ENCODE results near the gene CWC27.
A peak's percentile ranks its signal among the peaks of the same experiment; 100 is the strongest.

CWC27 gene

GRCh38 chr5:65020492-65020891 is 251.8 kb downstream of the CWC27 start:
- DNase-seq (ENCODE audit: low read depth), result no peak
- TF ChIP-seq, protein P1, sequence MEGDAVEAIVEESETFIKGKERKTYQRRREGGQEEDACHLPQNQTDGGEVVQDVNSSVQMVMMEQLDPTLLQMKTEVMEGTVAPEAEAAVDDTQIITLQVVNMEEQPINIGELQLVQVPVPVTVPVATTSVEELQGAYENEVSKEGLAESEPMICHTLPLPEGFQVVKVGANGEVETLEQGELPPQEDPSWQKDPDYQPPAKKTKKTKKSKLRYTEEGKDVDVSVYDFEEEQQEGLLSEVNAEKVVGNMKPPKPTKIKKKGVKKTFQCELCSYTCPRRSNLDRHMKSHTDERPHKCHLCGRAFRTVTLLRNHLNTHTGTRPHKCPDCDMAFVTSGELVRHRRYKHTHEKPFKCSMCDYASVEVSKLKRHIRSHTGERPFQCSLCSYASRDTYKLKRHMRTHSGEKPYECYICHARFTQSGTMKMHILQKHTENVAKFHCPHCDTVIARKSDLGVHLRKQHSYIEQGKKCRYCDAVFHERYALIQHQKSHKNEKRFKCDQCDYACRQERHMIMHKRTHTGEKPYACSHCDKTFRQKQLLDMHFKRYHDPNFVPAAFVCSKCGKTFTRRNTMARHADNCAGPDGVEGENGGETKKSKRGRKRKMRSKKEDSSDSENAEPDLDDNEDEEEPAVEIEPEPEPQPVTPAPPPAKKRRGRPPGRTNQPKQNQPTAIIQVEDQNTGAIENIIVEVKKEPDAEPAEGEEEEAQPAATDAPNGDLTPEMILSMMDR (IDR thresholded peaks at IDR 0.05; ENCODE audit: insufficient read depth, low read depth, low read length, missing control alignments), result no peak
- H3K4me3 ChIP-seq (ENCODE audit: low read depth, low read length), result no peak overlapping the region

DNA sequence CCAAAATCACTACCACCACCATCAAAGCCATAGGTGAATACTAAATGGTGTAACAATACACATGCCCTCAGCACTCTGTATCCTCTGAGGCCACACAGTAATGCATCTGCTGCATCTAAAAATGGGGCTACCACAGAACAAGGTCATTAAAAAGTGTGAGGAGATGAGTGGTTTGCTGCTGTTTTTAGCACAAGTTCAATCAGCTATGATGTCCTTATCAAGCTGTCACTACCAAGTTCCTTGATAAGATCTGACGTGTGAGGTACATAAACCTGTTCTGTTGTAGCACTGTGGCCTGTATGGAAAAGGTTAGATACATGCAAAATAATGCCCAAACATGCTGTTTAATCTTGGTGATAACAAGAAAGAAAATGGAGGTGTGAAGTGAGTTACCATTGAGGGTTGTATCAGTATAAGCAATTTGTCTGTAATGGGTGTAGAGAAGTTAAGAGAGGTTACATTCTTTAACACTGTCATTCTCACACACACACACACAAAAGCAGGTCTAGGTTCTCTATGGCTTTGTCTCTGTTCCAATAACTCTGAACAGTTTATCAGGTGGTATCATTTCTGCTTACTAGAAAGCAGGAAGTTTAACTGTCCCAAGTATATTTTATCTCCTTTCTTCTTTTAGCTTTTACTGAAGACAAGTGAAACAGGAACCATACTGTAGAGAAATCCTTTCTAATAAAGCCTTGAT is 252.9 kb downstream of the CWC27 start:
- H3K4me3 ChIP-seq (ENCODE audit: low read depth, low read length), result no peak overlapping the region
- TF ChIP-seq, protein P1 (IDR thresholded peaks at IDR 0.05; ENCODE audit: insufficient read depth, low read depth, low read length, missing control alignments), result no peak
- peak; percentile 28 for DNase-seq (ENCODE audit: low read depth)

DNA sequence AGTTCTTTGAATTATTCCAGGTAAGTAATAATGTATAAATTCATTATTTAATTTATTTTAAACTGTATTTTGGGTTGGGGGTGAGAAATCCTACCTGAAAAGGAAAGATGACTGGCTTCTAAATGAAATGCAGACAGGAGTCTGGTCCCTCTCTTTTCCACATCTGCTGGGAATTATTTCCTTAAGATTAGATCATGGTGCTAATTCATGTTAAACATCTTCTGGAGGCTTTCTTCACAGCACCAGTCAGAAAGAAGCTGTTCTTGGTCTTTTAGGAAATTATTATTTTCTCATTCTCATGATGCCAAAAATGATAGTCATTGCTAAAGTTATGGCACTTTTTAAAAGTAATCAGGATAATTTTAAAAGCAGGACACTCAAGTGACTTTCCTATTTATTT is 254.2 kb downstream of the CWC27 start:
- TF ChIP-seq, protein P1 (IDR thresholded peaks at IDR 0.05; ENCODE audit: insufficient read depth, low read depth, low read length, missing control alignments), result no peak
- H3K4me3 ChIP-seq (ENCODE audit: low read depth, low read length), result no peak overlapping the region
- DNase-seq (ENCODE audit: low read depth), result no peak

DNA sequence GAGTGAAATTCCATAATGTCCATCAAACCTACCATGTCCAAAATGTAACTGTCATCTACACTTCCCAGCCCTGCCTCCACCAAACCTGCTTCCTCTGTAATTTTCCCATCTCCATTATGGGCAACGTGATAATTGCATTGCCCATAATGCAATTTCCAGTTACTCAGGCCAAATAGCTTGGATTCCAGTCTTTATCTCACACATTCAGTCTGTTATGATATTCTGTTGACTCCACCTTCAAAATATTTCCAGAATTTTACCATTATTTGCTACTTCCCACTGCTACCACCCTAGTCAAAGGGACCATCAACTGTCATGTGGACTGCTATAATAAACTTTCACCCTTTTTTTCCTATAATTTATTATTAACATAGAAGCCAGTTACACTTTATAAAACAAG is 256.0 kb downstream of the CWC27 start:
- TF ChIP-seq, protein P1 (IDR thresholded peaks at IDR 0.05; ENCODE audit: insufficient read depth, low read depth, low read length, missing control alignments), result no peak
- no peak overlapping the region for H3K4me3 ChIP-seq (ENCODE audit: low read depth, low read length)
- no peak for DNase-seq (ENCODE audit: low read depth)

DNA sequence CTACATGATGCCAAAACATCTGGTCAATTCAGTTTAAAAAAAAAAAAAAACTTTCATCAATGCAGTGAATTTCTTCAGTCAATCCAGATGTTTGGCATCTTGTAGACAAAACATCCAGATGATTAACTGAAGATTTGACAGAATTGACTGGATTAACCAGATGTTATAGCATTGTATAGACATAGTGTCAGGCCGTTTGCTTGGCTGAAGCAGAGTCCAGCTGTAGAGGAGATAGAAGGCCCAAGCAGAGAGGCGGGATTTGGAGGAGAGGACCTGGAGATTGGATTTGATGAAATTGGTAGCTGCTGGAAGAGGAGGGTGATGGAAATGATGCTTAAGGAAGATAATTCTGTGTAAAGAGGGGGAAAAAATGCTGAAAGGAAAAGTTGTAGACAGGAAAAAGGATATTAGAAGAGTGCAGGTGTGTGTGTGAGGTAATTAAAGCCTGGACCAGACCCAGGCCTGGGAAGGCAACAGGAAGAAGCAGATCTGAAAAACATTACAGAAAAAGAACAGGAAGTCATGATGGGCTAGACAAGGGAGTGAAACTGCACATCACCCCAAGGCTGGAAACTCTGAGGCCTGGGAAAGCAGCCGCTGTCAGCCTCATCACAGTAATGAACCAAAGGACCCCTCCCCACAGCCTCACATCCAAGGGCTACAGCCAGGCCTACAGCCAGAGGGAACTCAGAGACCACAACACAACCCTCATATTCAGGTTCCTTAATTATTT is 258.3 kb downstream of the CWC27 start:
- no peak overlapping the region for H3K4me3 ChIP-seq (ENCODE audit: low read depth, low read length)
- TF ChIP-seq, protein P1 (IDR thresholded peaks at IDR 0.05; ENCODE audit: insufficient read depth, low read depth, low read length, missing control alignments), result no peak
- peak; percentile 41 for DNase-seq (ENCODE audit: low read depth)

GRCh38 chr5:65029178-65029577 is 260.4 kb downstream of the CWC27 start:
- TF ChIP-seq, protein P1 (IDR thresholded peaks at IDR 0.05; ENCODE audit: insufficient read depth, low read depth, low read length, missing control alignments), result no peak
- no peak for DNase-seq (ENCODE audit: low read depth)
- H3K4me3 ChIP-seq (ENCODE audit: low read depth, low read length), result no peak overlapping the region

All from GM12865 (cell line).